Measurements from ENCODE around the gene GLYR1.

The GLYR1 gene

GRCh38 chr16:4836727-4837126, 10.4 kb downstream of the GLYR1 start:
- POLR2A ChIA-PET: interaction anchor here (1.1 kb wide), 1 partner anchor 102 kb away, joined by 3 read pairs; the partner anchor contains the start of gene DNAAF8
- Histone ChIP-seq H3K4me3 (ENCODE audit: low read depth, low read length) (no peak overlapping the region), H3K4me1 (ENCODE audit: control insufficient read depth, insufficient read depth, low read length) (no peaks in the 10 kb centered on the region), H3K27ac (ENCODE audit: extremely low read depth, low read depth, low read length) (no peak overlapping the region), H3K36me3 (ENCODE audit: control insufficient read depth in 2 of 2, insufficient read depth in 1 of 2, low read length in 2 of 2) (peaks cover 30 to 95% of the 10 kb centered on the region in 2 experiments), H3K9me3 (ENCODE audit: control insufficient read depth, insufficient read depth, low read depth, low read length) (no peaks in the 10 kb centered on the region)
- CTCF ChIA-PET: interaction anchor here (1.3 kb wide), 1 partner anchor 119 kb away, joined by 3 read pairs; no protein-coding TSS in a partner anchor
- TF ChIP-seq ZNF140 (tag by site-specific recombination; IDR thresholded peaks at IDR 0.05): no peak
- TF ChIP-seq ZNF280D (tag by site-specific recombination; IDR thresholded peaks at IDR 0.05): no peak
- no peak for TF ChIP-seq MYNN (tag by site-specific recombination; IDR thresholded peaks at IDR 0.05; ENCODE audit: borderline replicate concordance)
- no peak for TF ChIP-seq BCL11A (tag by site-specific recombination; IDR thresholded peaks at IDR 0.05; ENCODE audit: low read depth)

- no peak overlapping the region for H3K27ac ChIP-seq (ENCODE audit: extremely low read depth, low read depth, low read length)
- peaks cover 39 to 94% of the 10 kb centered on the region in 2 experiments; a peak in 2 of 3 replicates for H3K36me3 ChIP-seq (ENCODE audit: control insufficient read depth in 2 of 2, insufficient read depth in 1 of 2, low read length in 2 of 2)
- TF ChIP-seq ZBTB6 (tag by site-specific recombination; IDR thresholded peaks at IDR 0.05) (no peak), ZNF366 (tag by site-specific recombination; conservative IDR thresholded peaks at IDR 0.05) (no peak), ZNF311 (tag by site-specific recombination; IDR thresholded peaks at IDR 0.05; ENCODE audit: borderline replicate concordance) (no peak), ZNF747 (tag by site-specific recombination; IDR thresholded peaks at IDR 0.05) (no peak), INSM2 (tag by site-specific recombination; IDR thresholded peaks at IDR 0.05) (no peak), ZNF169 (tag by site-specific recombination; IDR thresholded peaks at IDR 0.05) (no peak), ZNF157 (tag by site-specific recombination; IDR thresholded peaks at IDR 0.05) (no peak), ZNF354C (tag by site-specific recombination; IDR thresholded peaks at IDR 0.05; ENCODE audit: borderline replicate concordance, low read depth) (no peak), ZNF302 (tag by site-specific recombination; IDR thresholded peaks at IDR 0.05; ENCODE audit: low read depth) (no peak), ZNF394 (tag by site-specific recombination; IDR thresholded peaks at IDR 0.05; ENCODE audit: borderline replicate concordance) (no peak), RBAK (tag by site-specific recombination; IDR thresholded peaks at IDR 0.05) (no peak), SETDB1 (IDR thresholded peaks at IDR 0.05; ENCODE audit: insufficient read length, low read length) (no peak), ZSCAN4 (tag by site-specific recombination; IDR thresholded peaks at IDR 0.05) (no peak), SCRT2 (tag by site-specific recombination; IDR thresholded peaks at IDR 0.05) (no peak)
- H3K4me3 ChIP-seq (ENCODE audit: low read depth, low read length): no peak overlapping the region
- no peaks in the 10 kb centered on the region for H3K4me1 ChIP-seq (ENCODE audit: control insufficient read depth, insufficient read depth, low read length)
- H3K9me3 ChIP-seq (ENCODE audit: control insufficient read depth, insufficient read depth, low read depth, low read length): no peaks in the 10 kb centered on the region
- POLR2A ChIA-PET: interaction anchor here (1.0 to 1.2 kb wide), 2 partner anchors 13 to 31 kb away, joined by 4 to 5 read pairs; partner anchors contain the start of gene ROGDI
- CTCF ChIA-PET: interaction anchor here (0.6 to 1.0 kb wide), 2 partner anchors 14 to 78 kb away, joined by 3 read pairs; no protein-coding TSS in a partner anchor
These were observed 13.5 kb downstream of the GLYR1 start for GRCh38 chr16:4833584-4833983.
